Memory B cell (primary cell): ENCODE data around the gene TBC1D2B.

Source experiments
- ATAC-seq: fragments of 150-1000 bp; cut with Tn5 transposase; 2 replicates; pipeline ENCODE4 v1.10.0; 2021; ENCODE audit warnings: low read depth, mild to moderate bottlenecking, moderate library complexity
- DNase-seq, 2 donors: peaks; one replicate each; pipeline ENCODE4 v3.0.0; 2022; ENCODE audit warnings: low spot score in 2 of 2
- H3K27ac Mint-ChIP-seq: one replicate; pipeline ENCODE4 v1.8.0; 2022; ENCODE audit warnings: mild to moderate bottlenecking, moderate library complexity, mixed read lengths
- H3K27me3 Mint-ChIP-seq: one replicate; pipeline ENCODE4 v1.8.0; 2022; ENCODE audit warnings: mixed read lengths
- H3K36me3 Mint-ChIP-seq: one replicate; pipeline ENCODE4 v1.8.0; 2022; ENCODE audit warnings: mild to moderate bottlenecking, mixed read lengths
- H3K4me1 Mint-ChIP-seq: one replicate; pipeline ENCODE4 v1.8.0; 2022; ENCODE audit warnings: mixed read lengths
- H3K4me3 Mint-ChIP-seq: one replicate; pipeline ENCODE4 v1.8.0; 2022; ENCODE audit warnings: mild to moderate bottlenecking, moderate library complexity, mixed read lengths
- H3K9me3 Mint-ChIP-seq: one replicate; pipeline ENCODE4 v1.8.0; 2022; ENCODE audit warnings: mixed read lengths

Gene TBC1D2B

GRCh38 chr15:78060232-78060631 lies 17.3 kb downstream of the TBC1D2B start:
- Mint-ChIP-seq H3K36me3 (no peaks in the 10 kb centered on the region), H3K4me1 (peaks cover 27% of the 10 kb centered on the region), H3K27ac (no peak overlapping the region), H3K27me3 (no peaks in the 10 kb centered on the region), H3K9me3 (no peaks in the 10 kb centered on the region), H3K4me3 (no peak overlapping the region)
- DNase-seq (no peak), ATAC-seq (no peak)

GRCh38 chr15:78059110-78059839 lies 18.2 kb downstream of the TBC1D2B start:
- no peaks in the 10 kb centered on the region for H3K9me3 Mint-ChIP-seq
- H3K4me1 Mint-ChIP-seq, result peaks cover 27% of the 10 kb centered on the region
- no peaks in the 10 kb centered on the region for H3K36me3 Mint-ChIP-seq
- ATAC-seq (no peak), DNase-seq (no peak)
- no peak overlapping the region for H3K27ac Mint-ChIP-seq
- H3K4me3 Mint-ChIP-seq, result no peak overlapping the region
- H3K27me3 Mint-ChIP-seq, result no peaks in the 10 kb centered on the region

GRCh38 chr15:78058401-78058935 lies 19.0 kb downstream of the TBC1D2B start:
- Mint-ChIP-seq H3K4me1 (peaks cover 27% of the 10 kb centered on the region), H3K36me3 (no peaks in the 10 kb centered on the region), H3K9me3 (no peaks in the 10 kb centered on the region), H3K27ac (no peak overlapping the region), H3K4me3 (no peak overlapping the region), H3K27me3 (no peaks in the 10 kb centered on the region)
- DNase-seq, result no peak
- ATAC-seq, result no peak

GRCh38 chr15:78057803-78058202 lies 19.7 kb downstream of the TBC1D2B start:
- H3K27me3 Mint-ChIP-seq, result no peaks in the 10 kb centered on the region
- H3K36me3 Mint-ChIP-seq, result peaks cover 4% of the 10 kb centered on the region
- H3K4me3 Mint-ChIP-seq, result no peak overlapping the region
- peaks cover 27% of the 10 kb centered on the region for H3K4me1 Mint-ChIP-seq
- no peaks in the 10 kb centered on the region for H3K9me3 Mint-ChIP-seq
- DNase-seq (no peak), ATAC-seq (no peak)
- H3K27ac Mint-ChIP-seq, result no peak overlapping the region

GRCh38 chr15:78056714-78057269 lies 20.7 kb downstream of the TBC1D2B start:
- Mint-ChIP-seq H3K27me3 (no peaks in the 10 kb centered on the region), H3K9me3 (no peaks in the 10 kb centered on the region), H3K27ac (peak overlapping the region; percentile 29), H3K4me1 (peaks cover 28% of the 10 kb centered on the region), H3K4me3 (peak overlapping the region; percentile 13), H3K36me3 (peaks cover 6% of the 10 kb centered on the region)
- DNase-seq (peak in 1 of 2 donors; percentile 32), ATAC-seq (peak; percentile 97)

GRCh38 chr15:78055919-78056713 lies 21.4 kb downstream of the TBC1D2B start:
- DNase-seq (no peak), ATAC-seq (no peak)
- Mint-ChIP-seq H3K27me3 (no peaks in the 10 kb centered on the region), H3K4me3 (peak overlapping the region; percentile 42), H3K9me3 (no peaks in the 10 kb centered on the region), H3K4me1 (peaks cover 27% of the 10 kb centered on the region), H3K27ac (peak overlapping the region; percentile 29), H3K36me3 (peaks cover 6% of the 10 kb centered on the region)

- H3K4me3 Mint-ChIP-seq, result no peak overlapping the region
- no peak overlapping the region for H3K27ac Mint-ChIP-seq
- H3K9me3 Mint-ChIP-seq, result no peaks in the 10 kb centered on the region
- ATAC-seq, result no peak
- no peaks in the 10 kb centered on the region for H3K27me3 Mint-ChIP-seq
- H3K36me3 Mint-ChIP-seq, result peaks cover 6% of the 10 kb centered on the region
- no peak for DNase-seq
- peaks cover 31% of the 10 kb centered on the region for H3K4me1 Mint-ChIP-seq
These were observed 22.5 kb downstream of the TBC1D2B start for GRCh38 chr15:78054966-78055365.

- H3K4me3 Mint-ChIP-seq, result no peak overlapping the region
- ATAC-seq (no peak), DNase-seq (no peak)
- H3K27ac Mint-ChIP-seq, result no peak overlapping the region
- peaks cover 6% of the 10 kb centered on the region for H3K36me3 Mint-ChIP-seq
- no peaks in the 10 kb centered on the region for H3K9me3 Mint-ChIP-seq
- peaks cover 33% of the 10 kb centered on the region for H3K4me1 Mint-ChIP-seq
- no peaks in the 10 kb centered on the region for H3K27me3 Mint-ChIP-seq
These were observed 23.0 kb downstream of the TBC1D2B start for GRCh38 chr15:78054518-78054917.

- DNase-seq (no peak), ATAC-seq (no peak)
- no peaks in the 10 kb centered on the region for H3K27me3 Mint-ChIP-seq
- no peak overlapping the region for H3K27ac Mint-ChIP-seq
- H3K4me3 Mint-ChIP-seq, result no peak overlapping the region
- H3K4me1 Mint-ChIP-seq, result peaks cover 27% of the 10 kb centered on the region
- H3K36me3 Mint-ChIP-seq, result peaks cover 6% of the 10 kb centered on the region
- H3K9me3 Mint-ChIP-seq, result no peaks in the 10 kb centered on the region
These were observed 25.0 kb downstream of the TBC1D2B start for GRCh38 chr15:78052545-78052944.

GRCh38 chr15:78052001-78052401 lies 25.5 kb downstream of the TBC1D2B start:
- H3K4me1 Mint-ChIP-seq, result peaks cover 27% of the 10 kb centered on the region
- H3K36me3 Mint-ChIP-seq, result peaks cover 6% of the 10 kb centered on the region
- no peaks in the 10 kb centered on the region for H3K9me3 Mint-ChIP-seq
- H3K27ac Mint-ChIP-seq, result no peak overlapping the region
- no peak for ATAC-seq
- DNase-seq, result no peak
- H3K4me3 Mint-ChIP-seq, result no peak overlapping the region
- no peaks in the 10 kb centered on the region for H3K27me3 Mint-ChIP-seq

GRCh38 chr15:78051596-78051995 lies 25.9 kb downstream of the TBC1D2B start:
- no peak for ATAC-seq
- H3K9me3 Mint-ChIP-seq, result no peaks in the 10 kb centered on the region
- DNase-seq, result no peak
- H3K27me3 Mint-ChIP-seq, result no peaks in the 10 kb centered on the region
- peaks cover 25% of the 10 kb centered on the region for H3K4me1 Mint-ChIP-seq
- no peak overlapping the region for H3K4me3 Mint-ChIP-seq
- peaks cover 6% of the 10 kb centered on the region for H3K36me3 Mint-ChIP-seq
- H3K27ac Mint-ChIP-seq, result no peak overlapping the region

- Mint-ChIP-seq H3K27ac (no peak overlapping the region), H3K36me3 (peaks cover 6% of the 10 kb centered on the region), H3K27me3 (no peaks in the 10 kb centered on the region), H3K9me3 (no peaks in the 10 kb centered on the region), H3K4me1 (peaks cover 18% of the 10 kb centered on the region), H3K4me3 (no peak overlapping the region)
- no peak for ATAC-seq
- DNase-seq, result no peak
These were observed 26.7 kb downstream of the TBC1D2B start for GRCh38 chr15:78050826-78051225.

GRCh38 chr15:78050441-78050809 lies 27.1 kb downstream of the TBC1D2B start:
- Mint-ChIP-seq H3K27ac (no peak overlapping the region), H3K9me3 (no peaks in the 10 kb centered on the region), H3K27me3 (no peaks in the 10 kb centered on the region), H3K4me1 (peaks cover 16% of the 10 kb centered on the region), H3K4me3 (no peak overlapping the region), H3K36me3 (peaks cover 6% of the 10 kb centered on the region)
- no peak for ATAC-seq
- no peak for DNase-seq

GRCh38 chr15:78049691-78050440 lies 27.6 kb downstream of the TBC1D2B start:
- H3K27ac Mint-ChIP-seq, result no peak overlapping the region
- H3K27me3 Mint-ChIP-seq, result no peaks in the 10 kb centered on the region
- no peak for DNase-seq
- no peak overlapping the region for H3K4me3 Mint-ChIP-seq
- no peaks in the 10 kb centered on the region for H3K9me3 Mint-ChIP-seq
- peaks cover 6% of the 10 kb centered on the region for H3K36me3 Mint-ChIP-seq
- H3K4me1 Mint-ChIP-seq, result peaks cover 16% of the 10 kb centered on the region
- no peak for ATAC-seq
